Stimulated activated CD4-positive, alpha-beta T cell treated with anti-CD3 and anti-CD28 coated beads, Interleukin-15, amount 100 ng/mL, for 48 hours (primary cell): ENCODE measurements around the gene SYT4.
"Not testable (repeated sequence)": the region's sequence is repeated elsewhere in the genome, so short reads cannot be mapped to it uniquely, and the experiment has no call there.

Experiments used
- DNase-seq, 2 donors: peaks; one replicate each; pipeline ENCODE4 v3.0.0-alpha.2; 2020; ENCODE audit warnings: low read depth in 2 of 2

Gene SYT4, protein sequence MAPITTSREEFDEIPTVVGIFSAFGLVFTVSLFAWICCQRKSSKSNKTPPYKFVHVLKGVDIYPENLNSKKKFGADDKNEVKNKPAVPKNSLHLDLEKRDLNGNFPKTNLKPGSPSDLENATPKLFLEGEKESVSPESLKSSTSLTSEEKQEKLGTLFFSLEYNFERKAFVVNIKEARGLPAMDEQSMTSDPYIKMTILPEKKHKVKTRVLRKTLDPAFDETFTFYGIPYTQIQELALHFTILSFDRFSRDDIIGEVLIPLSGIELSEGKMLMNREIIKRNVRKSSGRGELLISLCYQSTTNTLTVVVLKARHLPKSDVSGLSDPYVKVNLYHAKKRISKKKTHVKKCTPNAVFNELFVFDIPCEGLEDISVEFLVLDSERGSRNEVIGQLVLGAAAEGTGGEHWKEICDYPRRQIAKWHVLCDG

DNA sequence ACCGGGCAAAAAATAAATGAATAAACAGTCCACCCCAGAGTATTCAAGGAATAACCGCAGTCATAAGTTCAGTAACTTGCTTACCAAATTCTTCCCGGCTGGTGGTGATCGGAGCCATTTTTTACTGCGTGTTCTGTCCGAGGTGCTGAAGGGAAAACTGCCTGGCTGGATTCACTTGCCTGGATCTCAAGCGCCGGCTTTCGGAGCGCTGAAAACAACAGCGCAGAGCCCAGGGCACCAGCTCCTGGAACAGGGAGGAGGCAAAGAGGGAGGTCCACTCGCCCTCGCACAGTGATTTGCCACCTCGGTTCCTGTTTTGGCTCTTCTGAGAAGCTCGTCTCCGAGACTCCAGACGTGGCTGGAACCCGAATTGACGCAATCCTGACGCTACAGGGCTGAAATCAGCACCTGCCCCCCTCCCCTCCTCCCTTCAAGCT, at the start of gene SYT4:
Gene SYT4, minus strand, starts transcription at position 327 of the 437 bp plus-strand sequence. Its CDS starts 209 bp downstream, at position 118.
- DNase-seq, result no peak

DNA sequence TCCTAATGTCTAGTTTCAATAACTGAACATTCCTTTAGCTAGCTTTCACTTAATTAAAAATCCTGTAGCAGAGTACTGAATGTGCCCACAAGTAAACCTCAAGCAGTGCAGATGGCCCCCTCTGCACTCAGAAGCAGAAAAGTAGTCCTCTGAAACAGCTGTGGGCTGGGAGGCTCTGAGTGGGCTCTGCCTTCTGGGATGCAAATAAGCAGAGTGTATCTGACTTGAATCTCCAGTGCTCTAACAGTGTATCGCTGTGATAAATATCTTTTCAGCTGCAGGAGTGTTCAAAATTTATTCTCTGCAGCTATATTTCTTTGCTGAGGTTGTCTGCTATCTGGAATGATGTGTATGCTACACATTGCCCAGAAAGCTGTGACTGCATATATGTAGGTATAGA, 44.8 kb upstream of the SYT4 start:
- DNase-seq, result no peak

DNA sequence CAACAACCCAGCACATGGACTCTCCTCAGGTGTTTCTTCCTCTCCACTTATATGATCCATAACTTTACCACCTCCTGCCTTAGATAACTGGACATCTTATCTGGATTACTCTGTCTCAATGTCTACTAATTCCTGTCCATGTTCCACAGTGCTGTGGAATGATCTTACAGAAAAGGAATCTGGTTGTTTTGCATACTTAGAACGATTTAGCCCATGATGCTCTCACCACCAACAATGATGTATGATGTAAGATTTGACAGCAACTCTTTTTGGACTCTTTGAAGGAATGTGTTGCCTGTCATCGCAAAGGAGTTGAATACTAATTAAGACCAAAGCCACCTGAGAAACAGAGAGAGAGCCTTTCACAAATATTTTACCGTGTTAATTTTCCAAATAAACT, 37.7 kb upstream of the SYT4 start:
- no peak for DNase-seq

DNA sequence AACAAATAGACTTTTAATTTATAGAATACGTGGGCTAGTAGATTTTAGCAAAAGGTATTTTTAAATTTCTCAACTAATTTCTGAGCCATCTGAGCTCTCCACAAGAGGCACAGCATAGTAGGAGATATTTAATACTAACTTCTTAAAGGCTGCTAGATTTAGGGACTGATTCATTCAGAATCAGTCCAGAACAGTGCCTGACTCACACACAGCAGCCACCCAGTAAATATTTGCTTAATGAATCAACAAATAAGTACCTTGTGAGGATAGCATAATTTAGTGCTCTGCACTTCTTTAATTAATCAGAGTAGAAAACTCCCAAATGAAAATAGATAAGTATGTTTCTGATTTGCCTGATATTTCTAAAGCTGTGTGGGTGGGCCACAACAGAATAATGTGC, 35.6 kb upstream of the SYT4 start:
- no peak for DNase-seq

DNA sequence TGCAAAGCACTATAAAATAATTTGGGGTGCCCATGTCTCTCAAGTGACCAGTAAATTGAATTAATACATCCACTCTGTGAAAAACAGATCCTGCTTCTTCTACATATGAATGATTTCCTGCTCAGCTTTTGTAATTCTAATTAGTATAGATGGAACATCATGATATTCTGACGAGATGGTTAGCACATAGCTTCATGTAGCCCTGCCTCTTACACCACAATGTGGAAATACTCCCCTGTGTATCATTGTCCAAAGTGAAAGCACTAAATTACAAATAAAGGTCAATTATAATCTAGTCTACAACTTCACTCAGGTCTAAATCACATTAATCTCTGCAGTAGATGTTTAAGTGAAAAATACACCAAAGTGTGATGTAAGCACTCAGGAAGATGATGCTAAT, 32.9 kb upstream of the SYT4 start:
- no peak for DNase-seq

DNA sequence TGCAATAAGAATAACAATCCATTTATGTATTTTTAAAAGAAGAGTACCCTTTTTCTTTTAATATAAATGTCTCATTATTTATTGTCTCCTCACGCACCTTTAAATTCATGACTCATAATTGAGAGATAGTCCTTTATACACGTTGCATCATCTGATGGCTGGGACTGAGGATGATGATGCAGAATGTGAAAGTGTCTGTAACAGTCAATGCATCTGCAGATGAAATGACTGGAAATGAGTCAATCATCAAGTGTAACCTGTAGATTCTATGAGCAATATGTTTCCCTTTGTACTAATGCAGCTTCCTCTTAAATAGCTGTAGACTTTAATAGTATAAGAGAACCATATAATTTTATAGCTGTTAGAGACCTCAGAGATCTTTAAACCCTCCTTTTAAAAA, 26.1 kb upstream of the SYT4 start:
- no peak for DNase-seq

DNA sequence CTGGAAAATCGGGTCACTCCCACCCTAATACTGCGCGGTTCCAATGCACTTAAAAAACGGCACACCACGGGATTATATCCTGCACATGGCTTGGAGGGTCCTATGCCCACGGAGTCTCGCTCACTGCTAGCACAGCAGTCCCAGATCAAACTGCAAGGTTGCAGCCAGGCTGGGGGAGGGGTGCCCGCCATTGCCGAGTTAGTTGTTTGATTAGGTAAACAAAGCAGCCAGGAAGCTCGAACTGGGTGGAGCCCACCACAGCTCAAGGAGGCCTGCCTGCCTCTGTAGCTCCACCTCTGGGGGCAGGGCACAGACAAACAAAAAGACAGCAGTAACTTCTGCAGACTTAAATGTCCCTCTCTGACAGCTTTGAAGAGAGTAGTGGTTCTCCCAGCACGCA, 8.9 kb upstream of the SYT4 start:
- DNase-seq, result not testable (repeated sequence)

DNA sequence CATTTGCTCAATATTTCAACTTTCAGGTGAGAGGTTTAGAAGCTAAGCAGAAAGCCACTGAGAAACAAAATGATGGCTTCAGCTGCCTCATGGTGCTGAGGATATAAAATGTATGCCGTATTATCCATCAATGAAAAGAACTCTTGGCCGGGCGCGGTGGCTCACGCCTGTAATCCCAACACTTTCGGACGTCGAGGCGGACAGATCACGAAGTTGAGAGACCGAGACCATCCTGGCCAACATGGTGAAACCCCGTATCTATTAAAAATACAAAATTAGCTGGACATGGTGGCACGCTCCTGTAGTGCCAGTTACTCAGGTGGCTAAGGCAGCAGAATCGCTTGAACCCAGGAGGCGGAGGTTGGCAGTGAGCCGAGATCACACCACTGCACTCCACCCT, 6.0 kb upstream of the SYT4 start:
- no peak for DNase-seq

DNA sequence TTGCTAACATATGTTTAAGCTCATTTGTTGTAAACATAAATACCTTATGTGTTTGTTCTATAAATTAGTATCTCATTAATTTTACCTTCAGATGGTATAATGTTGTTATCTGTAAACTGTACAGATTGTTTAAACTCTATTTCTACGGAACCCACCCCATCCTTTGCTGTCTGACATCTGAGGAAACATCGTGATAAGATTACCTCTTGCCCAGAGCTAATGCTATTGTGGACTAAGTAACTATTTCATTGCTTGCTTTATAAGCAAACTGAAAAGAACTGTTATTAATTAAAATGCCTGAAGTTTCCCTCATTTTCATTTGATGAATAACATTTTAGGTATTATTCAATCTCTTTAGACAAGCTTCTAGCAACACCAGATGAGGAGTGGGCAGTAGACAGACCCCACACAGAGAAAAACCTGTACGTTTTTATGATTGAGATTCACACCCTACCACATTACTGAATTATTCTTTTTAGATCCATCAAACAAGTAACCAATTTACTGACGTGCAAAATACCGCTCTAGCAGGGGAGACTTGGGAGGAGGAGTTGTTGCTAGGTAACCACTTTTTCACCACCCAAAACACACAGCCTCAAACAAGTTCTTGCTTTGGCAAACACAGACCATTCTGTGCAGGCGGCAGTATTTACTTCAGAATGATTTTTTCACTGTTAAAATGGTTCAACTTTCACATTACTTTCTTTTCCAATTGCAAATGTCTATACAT, 1.9 kb upstream of the SYT4 start:
- no peak for DNase-seq

DNA sequence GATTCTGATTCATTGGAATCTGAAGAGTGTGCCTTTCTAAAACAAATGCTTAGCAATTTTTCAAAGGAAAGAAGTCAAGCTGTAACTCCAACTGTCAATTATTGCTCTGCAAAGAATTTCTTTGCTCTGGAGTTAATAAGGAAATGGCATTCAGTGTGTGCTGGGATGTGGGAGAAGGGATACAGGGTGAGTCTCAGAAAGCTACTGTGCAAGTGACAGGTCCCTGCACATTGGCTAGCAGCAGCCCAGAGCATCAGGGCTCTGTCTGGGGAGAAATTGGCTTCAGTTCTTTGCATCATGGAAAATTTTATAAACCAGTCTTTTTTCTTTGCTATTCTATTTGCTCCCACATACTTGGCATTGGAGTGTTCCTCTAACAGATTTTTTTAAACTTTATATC, 1.1 kb upstream of the SYT4 start:
- no peak for DNase-seq

DNA sequence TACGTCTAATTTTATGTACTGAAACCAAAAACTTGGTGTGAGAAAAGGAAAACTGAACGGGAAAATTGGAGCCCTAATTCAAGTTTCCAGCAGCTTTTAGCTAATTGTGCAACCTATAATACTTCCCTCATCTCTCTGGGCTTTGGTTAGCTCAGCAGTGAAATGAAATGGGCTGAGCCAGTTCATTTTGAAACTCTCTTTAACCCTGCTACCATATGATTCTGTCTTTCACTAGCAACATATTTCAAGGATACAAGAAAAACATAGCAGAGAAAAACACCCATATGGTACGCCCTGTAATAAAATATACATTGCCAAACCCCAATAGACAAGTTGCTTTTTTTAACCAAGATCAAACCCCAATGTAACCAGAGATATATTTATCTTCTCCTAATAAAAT, 799 bp downstream of the SYT4 start:
- DNase-seq, result no peak

DNA sequence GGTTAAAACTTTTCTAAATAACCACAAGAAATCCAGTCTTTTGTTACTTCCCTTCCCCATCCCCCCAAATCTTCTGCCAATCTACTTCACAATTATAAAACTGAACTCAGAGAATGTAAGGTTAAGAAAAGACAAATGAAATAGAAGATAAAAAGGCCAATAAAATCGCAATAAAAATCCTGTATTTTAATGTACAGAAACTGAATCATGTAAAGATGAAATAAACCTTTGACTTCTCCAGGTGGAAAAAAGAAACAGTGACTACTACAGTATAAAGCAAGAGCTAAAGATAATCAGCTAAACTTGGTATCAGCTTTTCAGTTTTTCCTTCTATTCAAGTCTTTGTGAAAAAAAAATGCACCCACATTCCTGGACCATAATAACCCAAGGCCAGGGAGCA, 1.7 kb downstream of the SYT4 start:
- DNase-seq, result no peak

DNA sequence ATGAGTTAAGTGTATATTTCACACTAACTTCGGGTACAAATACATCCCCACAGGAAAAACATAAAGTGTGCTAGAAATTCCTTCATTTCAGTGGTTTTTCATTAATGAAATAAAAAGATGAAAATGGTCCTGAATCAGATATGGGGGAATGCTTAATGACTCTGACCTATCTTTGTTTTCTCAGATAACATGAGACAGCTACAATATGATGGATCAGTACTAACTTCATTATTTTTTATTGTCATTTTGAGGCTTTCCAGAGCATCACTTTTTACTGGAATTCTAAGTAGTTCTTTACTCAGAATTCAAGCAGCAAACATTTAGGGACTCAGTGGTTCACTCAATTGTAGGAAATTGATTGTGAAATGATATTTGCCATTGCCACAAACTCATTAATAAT, 2.8 kb downstream of the SYT4 start:
- no peak for DNase-seq

DNA sequence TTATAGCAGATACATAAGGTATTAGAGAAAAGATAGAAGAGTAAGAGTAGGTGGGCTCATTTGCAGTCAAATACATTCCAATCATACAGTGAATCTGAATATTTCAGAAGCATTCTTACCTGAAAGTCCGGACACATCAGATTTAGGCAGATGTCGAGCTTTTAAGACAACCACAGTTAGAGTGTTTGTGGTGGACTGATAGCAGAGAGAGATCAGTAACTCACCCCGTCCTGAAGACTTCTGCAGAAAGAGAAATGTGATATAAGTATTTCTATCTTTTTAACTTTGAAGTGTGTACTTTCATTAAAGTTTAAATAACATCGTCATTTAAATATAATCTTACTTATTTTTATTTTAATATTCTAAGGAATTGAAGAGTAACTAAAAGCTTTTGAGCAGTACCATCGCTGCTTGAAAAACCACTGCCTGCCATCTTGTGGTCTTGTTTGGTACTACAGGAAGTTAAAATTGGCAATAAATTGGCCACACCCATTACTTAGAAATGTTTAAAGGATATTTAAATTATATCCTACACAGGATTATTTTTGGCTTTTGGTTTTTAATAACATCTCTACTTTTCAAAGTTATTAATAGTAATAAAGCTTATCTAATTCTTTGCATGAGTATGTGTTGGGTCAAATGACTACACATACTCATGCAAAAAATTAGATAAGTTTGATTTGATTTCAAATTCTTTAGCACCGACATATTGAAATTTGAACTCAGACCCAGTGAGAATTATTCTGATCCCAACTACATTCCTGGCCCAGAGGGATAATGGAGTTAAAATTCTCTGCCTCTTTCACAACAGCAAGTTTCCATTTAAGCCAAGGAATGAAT, 5.5 kb downstream of the SYT4 start:
- no peak for DNase-seq

DNA sequence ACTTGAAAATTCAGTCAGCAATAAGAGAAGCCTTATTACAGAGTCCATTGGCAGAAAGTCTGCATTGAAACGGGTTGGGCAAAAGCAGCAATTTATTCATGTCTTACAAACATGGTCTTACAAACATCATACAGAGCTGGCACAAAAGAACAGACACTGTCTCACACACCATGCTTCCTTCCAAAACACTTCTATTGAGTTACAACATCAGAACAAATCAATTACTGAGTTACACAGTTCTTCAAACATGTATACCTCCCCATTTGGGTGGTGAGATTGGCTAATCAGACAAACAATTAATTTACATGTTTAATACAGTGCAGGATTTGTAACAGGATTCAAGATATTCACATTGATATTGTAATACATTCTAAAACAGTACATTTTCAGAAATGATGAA, 9.5 kb downstream of the SYT4 start:
- no peak for DNase-seq

DNA sequence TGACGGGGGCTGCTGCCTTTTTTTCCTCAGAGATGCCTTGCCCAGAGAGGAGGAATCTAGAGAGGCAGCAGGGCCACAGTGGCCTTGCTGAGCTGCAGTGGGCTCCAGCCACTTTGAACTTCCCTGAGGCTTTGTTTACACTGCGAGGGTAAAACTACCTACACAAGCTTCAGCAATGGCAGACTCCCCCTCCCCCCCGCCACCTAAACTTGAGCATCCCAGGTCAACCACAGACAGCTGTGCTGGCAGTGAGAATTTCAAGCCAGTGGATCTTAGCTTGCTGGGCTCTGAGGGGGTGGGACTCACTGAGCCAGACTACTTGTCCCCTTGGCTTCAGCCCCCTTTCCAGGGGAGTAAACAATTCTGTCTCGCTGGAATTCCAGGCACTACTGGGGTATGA, 11.8 kb downstream of the SYT4 start:
- no peak for DNase-seq

DNA sequence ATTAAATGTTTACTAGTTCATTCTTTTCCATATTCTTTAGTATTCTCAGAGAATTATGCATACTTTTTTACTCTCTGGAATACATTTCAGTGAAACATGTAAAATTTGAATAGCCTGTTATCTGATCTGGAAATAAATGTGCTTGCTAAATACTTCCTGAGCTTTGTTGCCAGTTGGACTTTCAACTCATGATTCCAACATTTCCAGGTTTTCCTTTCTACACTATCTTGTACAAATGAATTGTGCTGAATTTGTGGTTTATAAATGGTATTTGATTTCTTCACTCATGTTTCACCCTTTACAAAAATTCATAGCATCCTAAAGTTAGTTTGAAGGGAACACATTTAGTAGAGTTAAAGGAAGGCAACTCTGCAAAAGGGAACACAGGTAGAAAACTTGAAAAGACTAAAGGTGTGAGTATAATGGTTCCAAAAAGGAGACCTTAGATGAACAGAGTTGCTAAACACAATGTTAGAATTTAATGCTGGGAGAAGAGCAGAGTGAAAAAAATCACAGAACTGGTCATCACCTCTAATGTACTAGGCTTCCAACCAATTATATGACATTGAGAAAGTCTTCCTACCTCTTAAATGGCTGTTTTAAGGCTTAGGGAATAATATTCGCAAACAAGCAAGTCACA, 28.6 kb downstream of the SYT4 start:
- DNase-seq, result no peak

DNA sequence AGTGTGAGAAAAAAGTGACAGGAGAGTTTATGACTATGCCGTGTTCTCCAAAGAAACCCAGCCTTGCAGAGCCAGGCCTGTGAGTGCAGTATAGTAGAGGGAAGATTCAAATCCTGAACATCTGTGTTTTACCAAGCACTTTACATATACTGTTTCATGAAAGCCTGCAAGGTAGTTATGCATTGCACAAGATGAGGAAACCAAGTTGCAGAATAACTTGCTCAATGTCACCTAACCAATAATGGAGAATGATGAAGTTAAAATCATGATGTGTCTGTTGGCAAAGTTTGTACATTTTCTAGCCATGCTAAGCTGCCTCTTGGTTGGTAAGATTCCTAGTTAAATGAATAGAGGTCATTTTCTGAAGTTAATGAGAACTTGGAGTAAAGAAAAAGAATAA, 29.3 kb downstream of the SYT4 start:
- DNase-seq, result no peak

DNA sequence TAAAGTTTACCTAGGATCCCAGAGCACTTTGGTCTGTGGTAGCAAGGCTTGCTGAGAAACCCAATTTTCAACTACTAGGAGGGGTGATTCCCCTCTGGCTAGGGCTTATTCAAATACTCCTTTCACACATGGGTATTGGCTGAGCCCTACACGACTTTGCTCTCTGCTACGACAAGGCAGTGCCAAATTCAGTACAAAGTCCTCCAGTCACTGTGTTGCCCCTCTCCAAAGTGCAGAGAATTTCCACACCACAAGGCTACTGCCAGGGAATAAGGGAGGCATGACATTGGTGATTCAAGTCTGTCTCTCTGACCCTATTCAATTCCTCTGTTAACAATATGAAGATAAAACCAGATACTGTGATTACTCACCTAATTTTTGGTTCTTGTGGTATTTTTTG, 38.9 kb downstream of the SYT4 start:
- DNase-seq, result no peak

DNA sequence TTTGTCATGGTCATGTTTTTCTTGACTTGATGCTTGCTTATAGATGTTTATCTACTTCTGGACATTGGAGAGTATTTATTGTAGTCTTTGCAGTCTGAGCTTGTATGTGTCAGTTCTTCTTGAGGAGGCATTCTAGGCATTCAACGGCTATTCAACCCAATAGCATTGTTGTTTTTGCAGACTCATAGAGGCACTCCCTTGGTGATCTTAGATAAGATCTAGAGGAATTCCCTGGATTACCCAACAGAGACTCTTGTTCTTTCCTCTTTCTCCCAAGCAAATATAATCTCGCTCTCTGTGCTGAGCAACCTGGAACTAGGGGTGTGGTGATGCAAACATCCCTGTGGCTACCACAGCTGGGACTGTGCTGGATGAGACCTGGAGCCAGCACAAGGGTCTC, 40.4 kb downstream of the SYT4 start:
- DNase-seq, result no peak

DNA sequence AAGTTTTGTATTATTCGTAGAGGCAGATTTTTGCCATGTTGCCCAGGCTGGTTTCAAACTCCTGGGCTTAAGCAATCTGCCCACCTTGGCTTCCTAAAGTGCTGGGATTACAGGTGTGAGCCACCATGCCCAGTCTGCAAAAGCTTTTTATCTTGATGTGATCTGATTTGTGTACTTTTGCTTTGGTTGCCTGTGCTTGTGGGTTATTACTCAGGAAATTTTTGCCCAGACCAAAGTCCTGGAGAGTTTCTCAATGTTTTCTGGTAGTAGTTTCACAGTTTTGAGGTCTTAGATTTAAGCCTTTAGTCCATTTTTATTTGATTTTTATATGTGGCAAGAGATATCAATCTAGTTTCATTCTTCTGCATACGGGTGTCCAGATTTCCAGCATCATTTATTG, 42.4 kb downstream of the SYT4 start:
- DNase-seq, result no peak

DNA sequence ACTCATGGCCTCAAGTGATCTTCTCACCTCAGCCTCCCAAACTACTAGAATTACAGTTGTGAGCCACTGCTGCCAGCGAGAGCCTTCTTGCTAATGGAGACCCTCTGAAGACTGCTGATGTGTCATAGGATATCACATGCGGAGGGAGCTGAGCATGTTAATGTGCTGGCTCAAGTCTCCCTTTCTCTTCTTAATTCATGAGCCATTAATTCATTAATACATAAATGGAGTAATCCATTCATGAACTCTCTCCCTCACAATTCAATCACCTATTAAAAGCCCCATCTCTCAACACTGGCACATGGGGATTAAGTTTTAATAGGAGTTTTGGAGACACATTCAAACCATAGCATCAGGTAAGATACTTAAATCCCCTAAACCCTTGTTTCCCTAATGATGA, 54.8 kb downstream of the SYT4 start:
- no peak for DNase-seq
